SJSA1 (cell line): Measurements from ENCODE around the gene HSPG2. TPM values are rescaled to one million over a fixed set of nuclear protein-coding genes. Genes with fewer than 3 reads are reported as not detected.

Experiments
- DNase-seq, 2 experiments: peaks; one replicate each; pipeline ENCODE4 v3.0.0-alpha.2; 2015 to 2020; ENCODE audit warnings: low spot score in 2 of 2, low read depth in 1 of 2
- H3K27ac ChIP-seq: fragments of 250-450 bp; sonication (Bioruptor Pico); 2 replicates; pipeline ENCODE4 v1.5.1; 2020; ENCODE audit warnings: mild to moderate bottlenecking, moderate library complexity
- H3K27me3 ChIP-seq: fragments of 250-450 bp; sonication (Bioruptor Pico); replicated peaks from 2 replicates; pipeline ENCODE4 v1.5.1; 2020; ENCODE audit warnings: mild to moderate bottlenecking, moderate library complexity
- H3K36me3 ChIP-seq: fragments of 250-450 bp; sonication (Bioruptor Pico); 2 replicates; pipeline ENCODE4 v1.5.1; 2020; ENCODE audit warnings: mild to moderate bottlenecking
- H3K4me1 ChIP-seq: fragments of 250-450 bp; sonication (Bioruptor Pico); replicated peaks from 2 replicates; pipeline ENCODE4 v1.6.1; 2021; ENCODE audit warnings: mild to moderate bottlenecking
- H3K4me3 ChIP-seq: fragments of 250-450 bp; sonication (Bioruptor Pico); 2 replicates; pipeline ENCODE4 v1.5.1; 2020; ENCODE audit warnings: mild to moderate bottlenecking
- H3K9me3 ChIP-seq: fragments of 250-450 bp; sonication (Bioruptor Pico); replicated peaks from 2 replicates; pipeline ENCODE4 v1.5.1; 2020; ENCODE audit warnings: mild to moderate bottlenecking
- total RNA-seq: library from RNA; depleted of rRNA; stranded (reverse); fragments of >200 nt; shearing (Covaris generic); gene quantifications from 2 replicates; pipeline ENCODE4 v1.2.3, GENCODE V29; 2014

Gene HSPG2
- total RNA-seq, 1 experiment from 2014 or later = 62.3 TPM

DNA sequence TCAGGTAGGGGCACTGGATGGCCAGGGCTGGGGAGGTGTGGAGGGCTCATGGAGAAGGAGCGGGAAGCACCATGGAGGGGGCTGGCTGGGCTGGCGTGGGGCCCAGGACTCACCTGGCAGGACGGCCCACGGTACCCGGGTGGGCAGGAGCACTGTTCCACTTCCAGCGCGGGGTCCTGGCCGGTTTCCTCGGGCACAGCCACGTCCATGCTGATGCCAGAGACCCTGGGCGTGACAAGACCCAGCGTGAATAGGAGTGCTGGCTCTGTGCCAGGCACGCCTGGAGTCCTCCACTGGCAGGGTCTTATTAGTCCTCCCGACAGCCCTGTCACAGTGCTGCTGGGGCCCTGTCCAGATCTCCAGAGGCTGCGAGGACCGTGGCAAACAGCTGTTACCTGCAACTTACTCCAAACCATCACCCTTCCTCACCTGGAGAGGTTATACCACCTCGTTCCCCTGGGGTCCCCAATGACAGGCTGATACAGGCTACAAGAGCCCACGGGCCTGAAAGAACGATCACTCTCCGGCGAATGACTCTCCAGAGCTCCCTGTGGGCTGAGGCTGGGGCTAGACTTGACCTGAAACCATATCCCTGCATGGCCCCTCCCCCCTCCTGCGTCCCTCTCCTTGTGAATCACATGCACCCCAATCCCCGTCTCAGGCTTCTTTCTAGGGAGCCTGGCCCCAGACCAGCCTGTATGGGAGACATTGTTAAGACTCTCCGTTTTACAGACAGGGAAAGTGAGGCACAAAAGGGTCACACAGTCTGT is 62.1 kb downstream of the HSPG2 start:
- H3K4me1 ChIP-seq = peaks cover 8% of the 10 kb centered on the region
- DNase-seq = no peak
- peaks cover 83% of the 10 kb centered on the region for H3K36me3 ChIP-seq
- no peak overlapping the region for H3K4me3 ChIP-seq
- H3K27ac ChIP-seq = no peak overlapping the region
- no peaks in the 10 kb centered on the region for H3K27me3 ChIP-seq
- no peaks in the 10 kb centered on the region for H3K9me3 ChIP-seq

- no peak for DNase-seq
- H3K4me1 ChIP-seq = peaks cover 15% of the 10 kb centered on the region
- H3K27ac ChIP-seq = no peak overlapping the region
- H3K9me3 ChIP-seq = no peaks in the 10 kb centered on the region
- no peak overlapping the region for H3K4me3 ChIP-seq
- peaks cover 83% of the 10 kb centered on the region for H3K36me3 ChIP-seq
- H3K27me3 ChIP-seq = no peaks in the 10 kb centered on the region
Measured at GRCh38 chr1:21874328-21874727, 62.8 kb downstream of the HSPG2 start.

DNA sequence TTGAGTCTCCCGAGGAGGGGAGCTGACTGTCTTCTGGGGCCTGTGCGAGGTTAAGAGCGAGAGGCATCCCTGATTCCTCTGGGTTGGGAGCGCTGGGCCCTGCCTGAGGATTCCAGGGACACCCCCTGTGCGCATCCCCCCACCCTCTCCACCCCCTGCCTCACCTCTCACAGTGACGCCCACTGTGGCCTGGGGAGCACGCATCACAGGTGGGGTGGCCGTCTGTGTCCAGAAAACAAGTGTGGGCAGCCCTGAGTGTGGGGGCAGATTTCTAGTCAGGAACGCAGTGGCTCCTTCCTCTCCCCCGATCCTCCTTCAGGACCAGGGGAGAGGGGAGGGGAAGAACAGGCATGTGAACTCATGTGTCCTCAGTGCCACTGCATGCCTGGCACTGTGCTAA is 63.3 kb downstream of the HSPG2 start:
- Histone ChIP-seq H3K4me3 (no peak overlapping the region), H3K4me1 (peaks cover 19% of the 10 kb centered on the region), H3K36me3 (peaks cover 82% of the 10 kb centered on the region), H3K27ac (no peak overlapping the region), H3K9me3 (no peaks in the 10 kb centered on the region), H3K27me3 (no peaks in the 10 kb centered on the region)
- no peak for DNase-seq

- Histone ChIP-seq H3K27ac (no peak overlapping the region), H3K9me3 (no peaks in the 10 kb centered on the region), H3K27me3 (no peaks in the 10 kb centered on the region), H3K4me1 (peaks cover 19% of the 10 kb centered on the region), H3K36me3 (peaks cover 81% of the 10 kb centered on the region), H3K4me3 (no peak overlapping the region)
- DNase-seq = no peak
Measured at GRCh38 chr1:21873174-21873573, 63.9 kb downstream of the HSPG2 start.

DNA sequence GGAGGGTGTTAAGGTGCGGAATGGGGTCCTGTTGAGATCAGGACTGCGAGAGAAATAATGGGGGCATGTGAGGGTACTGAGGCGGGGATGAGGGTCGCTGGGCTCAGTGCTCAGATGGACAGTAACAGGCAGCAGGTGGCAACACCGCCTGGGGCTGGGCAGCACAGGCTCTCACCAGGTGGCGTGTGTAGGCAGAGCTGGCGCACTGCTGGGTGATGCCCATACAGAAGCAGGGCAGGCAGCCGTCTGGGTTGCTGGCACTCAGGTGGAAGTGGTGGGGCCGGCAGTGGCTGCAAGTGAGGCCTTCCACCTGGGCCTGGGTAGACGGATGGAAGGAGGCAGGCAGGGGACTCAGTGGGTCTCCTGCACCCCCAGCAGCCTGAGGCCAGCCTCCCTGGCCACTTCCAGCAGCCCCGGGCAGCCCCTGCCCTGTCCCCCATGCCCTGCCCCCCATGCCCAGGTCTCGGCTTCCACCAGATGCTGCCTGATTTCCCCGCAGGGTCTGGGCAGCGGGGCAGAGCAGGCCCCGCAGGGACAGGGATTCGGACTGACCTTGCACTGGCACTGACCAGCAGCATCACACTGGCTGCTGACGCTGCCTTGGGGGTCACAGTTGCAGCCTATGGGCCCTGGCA is 64.5 kb downstream of the HSPG2 start:
- no peak for DNase-seq
- H3K4me3 ChIP-seq = no peak overlapping the region
- H3K9me3 ChIP-seq = no peaks in the 10 kb centered on the region
- no peaks in the 10 kb centered on the region for H3K27me3 ChIP-seq
- H3K27ac ChIP-seq = no peak overlapping the region
- peaks cover 77% of the 10 kb centered on the region for H3K36me3 ChIP-seq
- peaks cover 19% of the 10 kb centered on the region for H3K4me1 ChIP-seq

- H3K9me3 ChIP-seq = no peaks in the 10 kb centered on the region
- H3K27me3 ChIP-seq = no peaks in the 10 kb centered on the region
- DNase-seq = no peak
- H3K4me1 ChIP-seq = peaks cover 19% of the 10 kb centered on the region
- no peak overlapping the region for H3K27ac ChIP-seq
- no peak overlapping the region for H3K4me3 ChIP-seq
- peaks cover 77% of the 10 kb centered on the region for H3K36me3 ChIP-seq
Measured at GRCh38 chr1:21871943-21872342, 65.2 kb downstream of the HSPG2 start.

- Histone ChIP-seq H3K27ac (peak overlapping the region; percentile 75; the same call in 1 of the 2 replicates), H3K27me3 (no peaks in the 10 kb centered on the region), H3K9me3 (no peaks in the 10 kb centered on the region), H3K36me3 (peaks cover 77% of the 10 kb centered on the region), H3K4me3 (no peak overlapping the region), H3K4me1 (peaks cover 19% of the 10 kb centered on the region)
- DNase-seq = no peak
Measured at GRCh38 chr1:21870611-21871010, 66.5 kb downstream of the HSPG2 start.

GRCh38 chr1:21869620-21870121 is 67.4 kb downstream of the HSPG2 start:
- Histone ChIP-seq H3K4me3 (no peak overlapping the region), H3K27me3 (no peaks in the 10 kb centered on the region), H3K27ac (peak overlapping the region; percentile 75), H3K36me3 (peaks cover 76% of the 10 kb centered on the region), H3K4me1 (peaks cover 19% of the 10 kb centered on the region), H3K9me3 (no peaks in the 10 kb centered on the region)
- DNase-seq = peak; percentile 93 to 97

DNA sequence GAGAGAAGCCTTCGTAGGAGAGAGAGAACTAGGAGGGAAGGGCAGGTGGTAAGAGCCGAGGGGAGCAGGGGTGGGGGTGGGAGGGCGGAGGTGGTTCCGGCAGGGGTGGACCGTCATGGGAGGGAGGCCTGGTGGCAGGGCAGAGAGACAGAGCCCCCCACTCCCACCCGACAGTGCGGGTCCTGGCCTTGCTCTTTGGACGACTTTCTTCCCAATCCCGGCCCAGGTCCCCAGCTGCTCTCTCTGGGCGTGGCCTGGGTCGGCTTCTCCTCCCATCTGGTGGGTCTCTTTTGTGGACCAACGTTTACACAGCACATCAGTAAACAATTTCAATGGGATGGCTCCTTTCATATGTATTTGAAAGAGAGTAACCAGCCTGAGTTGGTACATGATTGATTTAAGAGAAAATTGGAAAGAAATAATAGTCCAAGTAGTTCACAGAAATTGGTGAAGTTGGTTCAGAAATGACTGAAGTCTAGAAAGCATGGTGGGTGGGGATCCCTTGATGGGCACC is 68.1 kb downstream of the HSPG2 start:
- Histone ChIP-seq H3K4me3 (no peak overlapping the region), H3K27ac (peak overlapping the region; percentile 12; the same call in 1 of the 2 replicates), H3K9me3 (no peaks in the 10 kb centered on the region), H3K36me3 (peaks cover 76% of the 10 kb centered on the region), H3K4me1 (peaks cover 19% of the 10 kb centered on the region), H3K27me3 (no peaks in the 10 kb centered on the region)
- DNase-seq = no peak

DNA sequence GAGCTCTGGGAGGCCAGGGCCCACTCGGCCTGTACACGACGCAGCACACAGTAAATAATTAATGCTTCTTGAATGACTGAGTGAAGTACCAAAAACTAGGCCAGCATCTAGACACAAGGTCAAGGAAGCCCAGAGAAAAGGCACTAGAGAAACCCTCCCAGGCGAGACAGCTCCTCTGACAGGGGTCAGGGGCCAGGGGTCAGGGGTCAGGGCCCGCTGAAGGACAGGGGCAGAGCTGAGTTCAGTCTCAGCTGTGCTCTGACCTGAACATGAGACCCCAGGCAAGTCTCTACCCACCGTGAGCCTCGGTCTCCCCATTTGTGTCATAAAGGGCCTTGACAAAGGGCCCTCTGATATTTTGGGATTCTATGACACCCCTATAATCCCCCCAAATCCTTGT is 68.6 kb downstream of the HSPG2 start:
- no peak overlapping the region for H3K4me3 ChIP-seq
- H3K36me3 ChIP-seq = peaks cover 72% of the 10 kb centered on the region
- no peak for DNase-seq
- peaks cover 19% of the 10 kb centered on the region for H3K4me1 ChIP-seq
- no peaks in the 10 kb centered on the region for H3K9me3 ChIP-seq
- no peak overlapping the region for H3K27ac ChIP-seq
- no peaks in the 10 kb centered on the region for H3K27me3 ChIP-seq

DNA sequence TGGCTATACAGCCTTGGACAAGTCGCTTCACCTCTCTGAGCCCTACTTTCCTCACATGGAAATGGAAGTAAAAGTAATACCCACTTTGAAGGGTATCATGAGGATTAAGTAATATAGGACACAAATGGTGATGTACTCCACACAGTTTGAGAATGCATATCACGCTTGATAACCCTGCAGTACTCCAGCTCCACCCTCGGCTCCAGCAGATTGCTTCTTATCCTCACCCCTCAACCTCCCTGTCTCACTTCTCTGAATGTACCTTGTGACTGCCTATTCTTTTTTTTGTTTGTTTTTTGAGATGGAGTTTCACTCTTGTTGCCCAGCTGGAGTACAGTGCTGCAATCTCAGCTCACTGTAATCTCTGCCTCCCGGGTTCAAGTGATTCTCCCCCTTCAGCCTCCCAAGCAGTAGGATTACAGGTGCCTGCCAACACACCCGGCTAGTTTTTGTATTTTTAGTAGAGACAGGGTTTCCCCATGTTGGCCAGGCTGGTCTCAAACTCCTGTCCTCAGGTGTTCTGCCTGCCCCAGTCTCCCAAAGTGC is 69.6 kb downstream of the HSPG2 start:
- DNase-seq = no peak
- H3K4me3 ChIP-seq = no peak overlapping the region
- no peaks in the 10 kb centered on the region for H3K27me3 ChIP-seq
- H3K9me3 ChIP-seq = no peaks in the 10 kb centered on the region
- peaks cover 65% of the 10 kb centered on the region for H3K36me3 ChIP-seq
- peaks cover 21% of the 10 kb centered on the region for H3K4me1 ChIP-seq
- no peak overlapping the region for H3K27ac ChIP-seq

- Histone ChIP-seq H3K9me3 (no peaks in the 10 kb centered on the region), H3K27ac (no peak overlapping the region), H3K36me3 (peaks cover 58% of the 10 kb centered on the region), H3K4me3 (no peak overlapping the region), H3K27me3 (no peaks in the 10 kb centered on the region), H3K4me1 (peaks cover 29% of the 10 kb centered on the region)
- no peak for DNase-seq
Measured at GRCh38 chr1:21866707-21867043, 70.4 kb downstream of the HSPG2 start.

DNA sequence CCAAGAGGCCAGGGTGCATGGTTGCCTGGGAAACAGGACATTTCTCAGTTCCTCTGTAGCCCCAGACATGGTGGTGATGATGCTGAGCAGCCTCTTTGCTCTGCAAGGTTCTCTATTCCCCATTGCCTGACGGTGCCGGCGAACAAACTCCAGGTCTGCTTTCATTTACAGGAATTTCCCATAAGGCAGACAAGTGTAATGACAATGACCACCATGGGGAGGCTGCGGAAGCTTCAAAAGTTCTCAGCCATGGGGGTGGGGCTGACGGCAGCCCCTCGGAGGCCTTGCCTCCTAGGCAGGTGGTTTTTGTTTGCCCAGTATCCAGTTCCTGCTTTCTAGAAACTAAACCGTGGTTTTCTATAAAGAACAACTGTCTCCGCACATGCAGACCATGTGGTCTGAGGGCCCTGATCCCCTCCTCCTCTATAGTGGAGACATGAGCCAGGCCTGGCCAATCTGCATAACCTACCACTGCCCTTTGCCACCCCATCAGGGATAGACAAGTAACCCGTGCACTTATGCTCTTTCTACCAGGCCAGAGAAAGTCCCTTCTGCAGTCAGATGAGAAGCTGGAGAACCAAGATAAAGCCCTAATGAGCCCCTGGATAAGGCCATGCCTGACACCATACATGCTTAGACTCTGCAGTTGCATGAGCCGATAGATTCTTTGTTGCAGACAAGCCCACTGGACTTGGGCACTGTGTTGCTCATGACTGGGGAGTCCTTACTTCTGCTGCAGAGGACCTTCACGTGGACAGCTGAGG is 71.0 kb downstream of the HSPG2 start:
- no peak for DNase-seq
- no peaks in the 10 kb centered on the region for H3K9me3 ChIP-seq
- peaks cover 58% of the 10 kb centered on the region for H3K36me3 ChIP-seq
- H3K4me1 ChIP-seq = peaks cover 35% of the 10 kb centered on the region
- no peak overlapping the region for H3K4me3 ChIP-seq
- no peaks in the 10 kb centered on the region for H3K27me3 ChIP-seq
- H3K27ac ChIP-seq = no peak overlapping the region
